HCT116 (cell line): ENCODE results near the gene RPL21. TPM values are rescaled to one million over a fixed set of nuclear protein-coding genes. Genes with fewer than 3 reads are reported as not detected.

Source experiments
- ATAC-seq: fragments of 200-7000 bp; cut with Tn5 transposase; 2 replicates; pipeline ENCODE4 v1.9.1; 2020; ENCODE audit warnings: mild to moderate bottlenecking, moderate library complexity
- BruUV-seq: library from RNA; stranded (reverse); fragments of 400-500 nt; replicated peaks from 2 replicates; lab custom pipeline; 2021; lab: Mats Ljungman, UMichigan
- CTCF ChIA-PET: fragments of 300-600 bp; sonication (Branson Sonifier 250); formaldehyde crosslinking; loops from one replicate; lab custom pipeline; 2021; ENCODE audit warnings: antibody characterized with exemption; lab: Charles Lee
- POLR2A ChIA-PET: fragments of 300-600, 350-600 bp; sonication (Branson Sonifier 250); formaldehyde crosslinking; loops from one replicate; lab custom pipeline; 2021; ENCODE audit warnings: antibody characterized with exemption; lab: Charles Lee
- RAD21 ChIA-PET, 2 experiments: fragments of 300-600 bp; sonication (Branson Sonifier 250); formaldehyde crosslinking; loops; one replicate each; lab custom pipeline; 2023; ENCODE audit warnings: low total read pairs in 2 of 2; ENCODE audit not compliant: uncharacterized antibody in 2 of 2, unreplicated experiment in 2 of 2, low non-redundant PET in 1 of 2; lab: Charles Lee
- DNase-seq: peaks from one replicate; pipeline ENCODE4 v3.0.0-alpha.2; 2010; ENCODE audit warnings: low read depth, low spot score
- H2AFZ ChIP-seq: fragments of 200-600 bp; shearing (Covaris generic), sonication (generic); 2 replicates; pipeline ENCODE4 v1.6.1; 2017; ENCODE audit warnings: low read depth, mixed run types, mixed read lengths, antibody characterized with exemption, low read length; ENCODE audit not compliant: poor library complexity, severe bottlenecking
- H3K27ac ChIP-seq: 2 replicates; pipeline ENCODE4 v1.5.1; 2012; ENCODE audit warnings: low read depth, low read length
- H3K27me3 ChIP-seq: fragments of 200-600 bp; sonication (generic); 2 replicates; pipeline ENCODE4 v1.6.1; 2016; ENCODE audit warnings: mixed run types, low read length, mixed read lengths; ENCODE audit not compliant: insufficient read depth
- H3K36me3 ChIP-seq, 2 experiments: fragments of 200-500 bp in 1 of 2; fragments of 200-600 bp in 1 of 2; sonication (Bioruptor generic) in 1 of 2; sonication (generic) in 1 of 2; 2 replicates each; pipeline versions ENCODE4 v1.5.1 to v1.6.1; 2014 to 2016; ENCODE audit warnings: low read length in 2 of 2, inconsistent platforms in 1 of 2, mixed read lengths in 1 of 2, mixed run types in 1 of 2; ENCODE audit not compliant: insufficient read depth in 2 of 2, control insufficient read depth in 1 of 2
- H3K4me1 ChIP-seq, 2 experiments: fragments of 200-600 bp in 1 of 2; sonication (generic) in 1 of 2; 2 replicates each; pipeline versions ENCODE4 v1.5.1 to v1.6.1; 2012 to 2017; ENCODE audit warnings: low read length in 2 of 2, inconsistent platforms in 1 of 2, mild to moderate bottlenecking in 1 of 2, mixed read lengths in 1 of 2, mixed run types in 1 of 2, moderate library complexity in 1 of 2; ENCODE audit not compliant: insufficient read depth in 2 of 2, control insufficient read depth in 1 of 2
- H3K4me2 ChIP-seq: fragments of 200-600 bp; sonication (generic); 2 replicates; pipeline ENCODE4 v1.6.1; 2017; ENCODE audit warnings: mixed run types, low read length, mixed read lengths
- H3K4me3 ChIP-seq, 2 experiments: fragments of 200-600 bp in 1 of 2; sonication (generic) in 1 of 2; replicated peaks in 1 of 2; 2 replicates each; pipeline ENCODE4 v1.5.1; 2011 to 2016; ENCODE audit warnings: low read length in 2 of 2, control low read depth in 1 of 2, low read depth in 1 of 2, mild to moderate bottlenecking in 1 of 2, mixed read lengths in 1 of 2, mixed run types in 1 of 2
- H3K79me2 ChIP-seq: fragments of 200-600 bp; sonication (generic); 2 replicates; pipeline ENCODE4 v1.6.1; 2017; ENCODE audit warnings: mild to moderate bottlenecking, mixed run types, low read length, moderate library complexity, mixed read lengths; ENCODE audit not compliant: insufficient read depth
- H3K9ac ChIP-seq: fragments of 200-600 bp; sonication (generic); 2 replicates; pipeline ENCODE4 v1.6.1; 2016; ENCODE audit warnings: low read length, mixed read lengths
- H3K9me2 ChIP-seq: fragments of 200-600 bp; sonication (generic), shearing (Covaris generic); 2 replicates; pipeline ENCODE4 v1.6.1; 2017; ENCODE audit warnings: mixed run types, mild to moderate bottlenecking, moderate library complexity; ENCODE audit not compliant: insufficient read depth
- H3K9me3 ChIP-seq, 2 experiments: fragments of 200-500 bp in 1 of 2; fragments of 200-600 bp in 1 of 2; sonication (Bioruptor generic) in 1 of 2; sonication (generic) in 1 of 2; 2 replicates each; pipeline ENCODE4 v1.6.1; 2014 to 2017; ENCODE audit warnings: low read length in 2 of 2, mixed read lengths in 2 of 2, inconsistent platforms in 1 of 2, low read depth in 1 of 2, mild to moderate bottlenecking in 1 of 2, mixed run types in 1 of 2, moderate library complexity in 1 of 2; ENCODE audit not compliant: control insufficient read depth in 1 of 2, insufficient read depth in 1 of 2
- H4K20me1 ChIP-seq: fragments of 200-600 bp; sonication (generic), shearing (Covaris generic); 2 replicates; pipeline ENCODE4 v1.6.1; 2017; ENCODE audit warnings: mixed run types, mild to moderate bottlenecking, moderate library complexity; ENCODE audit not compliant: insufficient read depth
- ATF3 ChIP-seq: IDR thresholded peaks from 2 replicates; pipeline ENCODE4 v1.6.1; 2012
- CBX3 ChIP-seq: IDR thresholded peaks from 2 replicates; pipeline ENCODE4 v1.6.1; 2012; ENCODE audit warnings: low read depth
- CEBPB ChIP-seq: IDR thresholded peaks from 2 replicates; pipeline ENCODE4 v1.6.1; 2012; ENCODE audit warnings: low read depth
- CTCF ChIP-seq, 3 experiments: fragments of 200-600 bp in 1 of 3; sonication (generic) in 1 of 3; IDR thresholded peaks in 2 of 3; conservative IDR thresholded peaks in 1 of 3; 2 replicates each; pipeline ENCODE4 v1.5.1; 2012 to 2017; ENCODE audit warnings: low read depth in 2 of 3, low read length in 2 of 3, antibody characterized with exemption in 1 of 3, borderline replicate concordance in 1 of 3, control low read depth in 1 of 3, mild to moderate bottlenecking in 1 of 3, mixed read lengths in 1 of 3, mixed run types in 1 of 3, moderate library complexity in 1 of 3; ENCODE audit not compliant: insufficient read depth in 1 of 3
- EGR1 ChIP-seq: IDR thresholded peaks from 2 replicates; pipeline ENCODE4 v1.6.1; 2012; ENCODE audit warnings: low read depth
- ELF1 ChIP-seq: IDR thresholded peaks from 2 replicates; pipeline ENCODE4 v1.6.1; 2012; ENCODE audit warnings: low read depth, borderline replicate concordance
- EZH2 ChIP-seq: fragments of 200-600 bp; sonication (generic); IDR thresholded peaks from 2 replicates; pipeline ENCODE4 v1.6.1; 2017; ENCODE audit warnings: antibody characterized with exemption, mixed run types
- EZH2phosphoT487 ChIP-seq: fragments of 200-600 bp; IDR thresholded peaks from 2 replicates; pipeline ENCODE4 v1.6.1; 2018; ENCODE audit warnings: antibody characterized with exemption, borderline replicate concordance
- FOSL1 ChIP-seq: IDR thresholded peaks from 2 replicates; pipeline ENCODE4 v1.6.1; 2012; ENCODE audit warnings: low read depth
- JUND ChIP-seq: IDR thresholded peaks from 2 replicates; pipeline ENCODE4 v1.6.1; 2012
- POLR2A ChIP-seq: IDR thresholded peaks from 2 replicates; pipeline ENCODE4 v1.7.0; 2011; ENCODE audit warnings: borderline replicate concordance; ENCODE audit not compliant: insufficient read depth, insufficient read length; ENCODE audit errors: extremely low read depth
- REST ChIP-seq: IDR thresholded peaks from 2 replicates; pipeline ENCODE4 v1.6.1; 2012; ENCODE audit warnings: low read depth
- SP1 ChIP-seq: IDR thresholded peaks from 2 replicates; pipeline ENCODE4 v1.6.1; 2012; ENCODE audit warnings: low read depth
- SRF ChIP-seq: IDR thresholded peaks from 2 replicates; pipeline ENCODE4 v1.6.1; 2012; ENCODE audit warnings: low read depth
- YY1 ChIP-seq: IDR thresholded peaks from 2 replicates; pipeline ENCODE4 v1.6.1; 2011; ENCODE audit warnings: low read length, low read depth, moderate library complexity, mild to moderate bottlenecking; ENCODE audit not compliant: insufficient replicate concordance; ENCODE audit errors: extremely low read depth
- ZBTB33 ChIP-seq: IDR thresholded peaks from 2 replicates; pipeline ENCODE4 v1.6.1; 2011; ENCODE audit warnings: mild to moderate bottlenecking, low read length, moderate library complexity; ENCODE audit not compliant: insufficient replicate concordance; ENCODE audit errors: extremely low read depth
- ZFX ChIP-seq: fragments of 450-650 bp; IDR thresholded peaks from 2 replicates; pipeline ENCODE4 v1.6.1; 2017
- ZNF274 ChIP-seq: fragments of 200-500 bp; sonication (Bioruptor generic); IDR thresholded peaks from 2 replicates; pipeline ENCODE4 v1.6.1; 2014; ENCODE audit warnings: mild to moderate bottlenecking, low read depth, low read length, inconsistent platforms
- intact Hi-C: fragments of 100-400 bp; cut with micrococcal nuclease; formaldehyde crosslinking; loops from 2 replicates; pipeline ENCODE4 v1.10.0; 2022
- total RNA-seq: library from RNA; stranded (reverse); gene quantifications from one replicate; pipeline ENCODE4 v1.2.1, GENCODE V29; 2021; ENCODE audit not compliant: unreplicated experiment

RPL21 gene
- total RNA-seq, 1 experiment from 2014 or later = 915 TPM

- CTCF ChIA-PET = no interaction called here
- POLR2A ChIA-PET = interaction anchor here (0.6 kb wide), 1 partner anchor 770 kb away, joined by 3 read pairs; no protein-coding TSS in a partner anchor
- ATAC-seq (no peak), DNase-seq (no peak)
- H3K27me3 ChIP-seq = no peaks in the 10 kb centered on the region
- H3K9me3 ChIP-seq = no peaks in the 10 kb centered on the region
- H3K4me3 ChIP-seq = no peak overlapping the region
- BruUV-seq = no TSS peak
- no peak overlapping the region for H3K4me2 ChIP-seq
- H3K4me1 ChIP-seq = peaks cover 4 to 14% of the 10 kb centered on the region in 2 experiments; a peak in 3 of 4 replicates
- H4K20me1 ChIP-seq = no peaks in the 10 kb centered on the region
- H3K36me3 ChIP-seq = no peaks in the 10 kb centered on the region
- H2AFZ ChIP-seq = no peak overlapping the region
- no peak overlapping the region for H3K9ac ChIP-seq
- RAD21 ChIA-PET = interaction anchor here in 1 of 2 experiments (0.5 kb wide), 1 partner anchor 46 kb away, joined by 5 read pairs; no protein-coding TSS in a partner anchor
- no peaks in the 10 kb centered on the region for H3K9me2 ChIP-seq
- no peak overlapping the region for H3K27ac ChIP-seq
- intact Hi-C loops = no loop called here
- TF ChIP-seq ZFX (no peak), ELF1 (no peak), CBX3 (no peak), EGR1 (no peak), SRF (no peak), YY1 (no peak), ATF3 (no peak), JUND (no peak), POLR2A (no peak), CTCF (IDR thresholded peaks at IDR 0.05 in 2 of 3, conservative IDR thresholded peaks at IDR 0.05 in 1 of 3; ENCODE audit: borderline replicate concordance in 1 of 3, insufficient read depth in 1 of 3, low read depth in 2 of 3, low read length in 2 of 3) (no peak), ZBTB33 (no peak), CEBPB (no peak), REST (no peak), ZNF274 (no peak), EZH2phosphoT487 (no peak), FOSL1 (no peak), EZH2 (no peak), SP1 (no peak)
- H3K79me2 ChIP-seq = no peaks in the 10 kb centered on the region
Measured at GRCh38 chr13:27269114-27269665, 17.8 kb downstream of the RPL21 start.
